ENCODE measurements around the gene UFM1.
"Not testable (repeated sequence)": the region's sequence is repeated elsewhere in the genome, so short reads cannot be mapped to it uniquely, and the experiment has no call there.

Gene UFM1

DNA sequence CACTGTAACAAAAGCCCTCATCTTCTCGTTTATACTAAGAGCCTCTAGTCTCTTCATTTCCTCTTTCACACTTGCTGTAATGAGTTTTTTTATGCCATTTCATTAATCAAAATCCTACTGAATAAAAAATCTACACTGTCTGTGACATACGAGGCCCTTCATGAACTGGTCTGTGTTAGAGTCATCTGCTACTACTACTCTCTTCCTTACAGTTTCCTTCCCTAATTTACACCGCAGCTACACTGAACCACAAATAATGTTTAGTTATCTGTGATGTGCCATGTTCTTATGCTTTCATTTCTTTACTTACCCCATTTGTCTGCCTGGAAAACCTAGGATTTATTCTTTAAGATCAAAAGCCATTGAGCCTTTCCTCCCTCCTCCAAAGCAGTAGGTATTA is 16.0 kb downstream of the UFM1 start:
- DNase-seq: no peak

- DNase-seq: no peak
Measured at GRCh38 chr13:38366954-38367645, 17.4 kb downstream of the UFM1 start.

- DNase-seq: no peak
Measured at GRCh38 chr13:38369058-38369457, 19.4 kb downstream of the UFM1 start.

GRCh38 chr13:38370096-38370495 is 20.4 kb downstream of the UFM1 start:
- not testable (repeated sequence) for DNase-seq

DNA sequence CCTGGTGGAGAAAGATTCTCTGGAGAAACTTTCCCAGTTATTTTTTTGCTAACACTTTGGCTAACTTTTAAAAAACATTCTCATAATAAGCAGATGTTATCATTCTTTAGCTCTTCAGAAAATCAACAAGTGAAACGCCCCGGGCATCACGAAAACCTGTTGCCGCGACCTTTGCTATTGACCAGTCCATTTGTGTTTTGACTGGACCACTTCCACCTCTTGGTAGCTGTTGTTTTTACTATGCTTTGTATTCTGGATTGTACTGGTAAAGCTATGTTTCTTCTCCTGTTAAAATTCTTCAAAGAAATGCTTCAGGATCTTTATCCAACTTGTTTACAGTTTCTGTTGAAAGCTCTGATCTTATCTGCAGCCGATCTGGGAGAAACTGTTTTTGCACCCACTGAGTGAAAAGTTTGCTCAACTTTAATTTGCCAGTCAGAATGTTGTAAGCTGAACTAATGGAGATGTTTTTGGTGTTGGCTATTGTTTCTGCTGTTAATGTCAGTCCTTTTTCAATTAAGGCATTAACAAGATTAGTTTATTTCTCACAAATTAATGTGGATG is 23.3 kb downstream of the UFM1 start:
- no peak for DNase-seq

DNA sequence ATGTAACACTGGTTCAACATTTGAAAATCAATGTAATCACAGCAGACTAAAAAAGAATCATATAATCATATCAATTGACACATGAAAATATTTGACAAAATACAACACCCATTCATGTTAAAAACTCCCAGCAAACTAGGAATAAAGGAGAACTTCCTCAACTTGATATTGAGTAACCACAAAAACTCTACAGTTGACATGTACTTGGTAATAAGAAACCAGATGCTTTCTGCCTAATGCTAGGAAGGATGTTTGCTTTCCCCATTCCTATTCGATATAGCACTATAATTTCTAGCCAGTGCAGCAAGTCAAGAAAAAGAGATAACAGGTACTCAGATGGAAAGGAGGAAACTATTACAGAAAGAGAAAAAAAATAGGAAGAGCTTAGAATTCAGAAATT is 26.9 kb downstream of the UFM1 start:
- DNase-seq: no peak

DNA sequence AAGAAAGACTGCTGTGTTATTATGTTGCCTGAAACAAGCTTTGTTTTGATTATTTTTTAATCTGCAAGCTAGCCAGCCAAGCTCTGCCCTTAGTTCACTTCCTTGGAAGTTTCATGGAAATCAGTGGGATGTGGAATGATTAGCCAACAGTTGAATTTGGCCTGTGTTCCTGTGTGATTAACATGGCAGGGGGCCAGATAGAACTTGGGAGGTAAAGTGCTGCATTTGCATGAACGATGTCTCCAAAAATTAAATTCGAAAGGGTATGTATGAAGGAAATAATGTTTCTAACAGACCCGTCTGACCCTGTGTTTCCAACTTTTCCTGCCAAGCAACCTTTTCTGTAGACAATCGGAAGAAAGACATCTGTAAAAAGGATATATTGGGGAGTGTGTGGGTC is 32.2 kb downstream of the UFM1 start:
- no peak for DNase-seq

DNA sequence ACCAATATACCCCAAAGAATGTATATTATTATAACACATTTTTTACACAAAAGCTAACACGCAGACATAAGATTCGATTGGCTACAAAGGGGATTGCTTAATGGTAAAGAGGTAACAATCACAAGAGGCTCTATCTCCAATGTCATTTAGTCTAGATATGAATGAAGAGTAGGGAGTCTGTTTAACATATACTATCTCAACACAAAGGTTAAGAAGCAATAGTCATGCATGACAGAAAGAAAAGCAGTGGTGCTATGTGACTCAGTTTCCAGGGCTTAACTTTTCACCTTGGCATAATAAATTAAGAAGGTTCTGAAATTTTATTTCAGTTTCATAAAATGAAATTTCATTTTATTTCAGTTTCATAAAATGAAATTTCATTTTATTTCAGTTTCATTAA is 33.3 kb downstream of the UFM1 start:
- DNase-seq: no peak

DNA sequence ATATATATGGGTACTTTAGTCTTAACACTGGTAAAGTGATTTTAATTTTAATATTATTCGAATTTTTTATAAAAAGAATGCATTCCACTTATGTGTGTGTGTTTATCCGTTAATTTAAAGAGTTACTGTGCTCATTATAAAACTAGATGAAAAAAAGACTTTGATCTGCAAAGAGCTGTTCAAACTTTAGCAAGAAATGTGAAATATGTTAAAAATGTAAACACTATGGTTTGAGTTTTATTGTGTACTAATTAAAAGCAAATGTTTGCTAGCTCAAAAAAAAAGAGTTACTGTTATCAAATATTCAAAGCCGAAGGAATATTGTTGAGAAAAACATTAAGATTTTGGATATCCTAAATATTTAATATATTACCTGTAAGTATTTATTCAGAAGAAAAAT is 34.5 kb downstream of the UFM1 start:
- no peak for DNase-seq

GRCh38 chr13:38385153-38385891 is 35.7 kb downstream of the UFM1 start:
- no peak for DNase-seq

GRCh38 chr13:38386421-38386820 is 36.8 kb downstream of the UFM1 start:
- DNase-seq: no peak

DNA sequence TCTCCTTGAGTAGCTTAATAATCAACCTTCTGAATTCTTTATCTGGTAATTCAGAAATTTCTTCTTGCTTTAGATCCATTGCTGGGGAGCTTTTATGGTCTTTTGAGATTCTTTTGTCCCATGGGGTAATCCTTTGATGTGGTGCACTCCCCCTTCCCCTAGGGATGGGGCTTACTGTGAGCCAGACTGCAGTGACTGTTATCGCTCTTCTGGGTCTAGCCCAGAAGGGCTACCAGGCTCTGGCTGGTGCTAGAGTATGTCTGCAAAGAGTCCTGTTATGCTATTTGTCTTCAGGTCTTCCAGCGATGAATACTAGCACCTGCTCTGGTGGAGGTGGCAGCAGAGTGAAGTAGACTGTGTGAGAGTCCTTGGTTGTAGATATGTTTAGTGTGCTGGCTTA is 41.7 kb downstream of the UFM1 start:
- no peak for DNase-seq

DNA sequence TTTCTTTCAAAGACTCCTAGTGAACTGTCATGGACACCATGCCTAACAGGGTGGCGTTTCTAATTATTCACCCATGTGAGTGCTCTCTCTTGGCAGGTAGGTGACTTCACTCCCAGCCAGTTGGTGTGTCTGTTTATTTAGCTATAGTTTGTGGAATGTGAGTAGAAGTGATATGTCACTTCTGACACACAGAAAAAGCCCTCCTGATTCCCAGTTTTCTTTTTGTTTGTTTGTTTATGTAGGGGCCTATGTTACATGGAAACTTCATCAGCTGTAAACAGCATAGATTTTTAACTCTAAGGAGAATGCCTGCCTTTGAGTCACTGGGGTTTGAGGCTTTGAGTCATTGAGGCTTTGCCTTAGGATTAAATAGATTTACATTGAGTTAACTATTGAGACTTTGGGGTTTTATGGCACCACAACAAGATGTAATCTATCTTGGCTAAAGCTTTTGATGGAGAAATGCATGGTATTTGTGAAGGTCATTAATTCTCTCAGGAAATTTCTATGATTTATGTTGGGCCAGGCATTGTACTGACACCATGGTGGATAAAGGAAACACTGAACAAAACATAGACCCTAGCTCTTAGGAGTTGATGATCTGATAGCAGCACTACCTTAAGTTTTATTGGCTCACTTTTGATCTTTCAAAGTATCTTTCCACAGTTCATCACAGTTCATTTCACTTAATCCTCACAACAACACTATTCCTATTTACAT is 45.3 kb downstream of the UFM1 start:
- DNase-seq: no peak

DNA sequence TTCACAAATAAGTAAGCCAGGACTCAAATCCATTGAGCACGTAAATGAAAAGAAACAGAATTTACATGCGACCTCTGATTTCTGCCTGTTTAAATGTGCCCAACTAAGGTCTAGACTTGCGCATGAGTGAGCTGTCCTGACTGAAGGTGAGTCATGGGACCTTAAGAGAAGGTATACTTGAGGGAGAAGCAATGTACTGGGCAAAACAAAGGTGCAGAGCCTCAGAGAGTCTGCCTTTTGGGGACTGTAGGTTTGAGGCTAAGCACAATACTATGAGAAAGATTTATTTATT is 45.8 kb downstream of the UFM1 start:
- DNase-seq: no peak

- DNase-seq: no peak
Measured at GRCh38 chr13:38398711-38399493, 49.3 kb downstream of the UFM1 start.

- DNase-seq: no peak
Measured at GRCh38 chr13:38399535-38399934, 49.9 kb downstream of the UFM1 start.

DNA sequence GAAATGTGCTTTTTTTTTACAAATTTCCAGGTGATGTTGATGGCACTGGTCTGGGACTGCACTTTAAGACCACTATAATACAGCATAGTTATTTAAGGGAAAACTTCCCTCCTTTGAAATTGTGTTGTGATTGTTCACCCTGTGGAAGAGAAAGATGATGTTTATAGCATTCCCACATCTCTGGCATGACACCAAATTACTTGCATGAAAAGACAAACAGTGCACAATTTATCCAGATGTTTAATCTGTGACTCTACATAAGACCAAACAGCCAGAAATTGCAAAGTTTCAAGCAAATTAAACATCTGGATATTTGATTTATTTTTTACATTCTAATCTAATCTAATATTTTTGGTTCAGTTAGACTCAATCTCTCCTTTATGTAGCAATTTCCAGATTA is 51.6 kb downstream of the UFM1 start:
- no peak for DNase-seq

- no peak for DNase-seq
Measured at GRCh38 chr13:38405216-38405615, 55.6 kb downstream of the UFM1 start.

- DNase-seq: no peak
Measured at GRCh38 chr13:38409771-38410170, 60.1 kb downstream of the UFM1 start.

- DNase-seq: no peak
Measured at GRCh38 chr13:38412266-38412665, 62.6 kb downstream of the UFM1 start.

All from amygdala (tissue), 56 donors.